HG02759 (cell line): ENCODE results near the gene SNX20.

Experiments used
- ATAC-seq: cut with Tn5 transposase; IDR thresholded peaks from one replicate; pipeline ENCODE4 v1.9.1; 2021; ENCODE audit warnings: mild to moderate bottlenecking, moderate library complexity; ENCODE audit not compliant: unreplicated experiment

Gene SNX20

DNA sequence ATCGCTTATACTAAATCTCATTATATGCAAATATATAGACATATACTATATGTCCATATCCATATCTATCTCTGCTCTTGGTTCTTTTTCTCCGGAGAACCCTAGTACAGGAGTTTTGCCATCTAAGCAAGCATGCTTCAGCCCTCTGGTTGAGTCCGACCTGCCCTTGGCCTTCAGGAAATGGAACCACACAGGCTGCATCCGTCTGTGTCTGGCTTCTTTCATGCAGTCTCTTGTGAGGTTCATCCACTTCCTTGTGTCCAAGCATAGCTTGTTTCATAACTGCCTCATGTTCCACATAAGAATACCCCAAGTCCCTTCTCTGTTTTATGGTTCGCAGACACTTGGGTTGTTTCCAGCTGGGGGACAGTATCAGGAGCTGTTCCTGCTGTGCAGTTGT, 16.8 kb downstream of the SNX20 start:
- ATAC-seq: no peak

DNA sequence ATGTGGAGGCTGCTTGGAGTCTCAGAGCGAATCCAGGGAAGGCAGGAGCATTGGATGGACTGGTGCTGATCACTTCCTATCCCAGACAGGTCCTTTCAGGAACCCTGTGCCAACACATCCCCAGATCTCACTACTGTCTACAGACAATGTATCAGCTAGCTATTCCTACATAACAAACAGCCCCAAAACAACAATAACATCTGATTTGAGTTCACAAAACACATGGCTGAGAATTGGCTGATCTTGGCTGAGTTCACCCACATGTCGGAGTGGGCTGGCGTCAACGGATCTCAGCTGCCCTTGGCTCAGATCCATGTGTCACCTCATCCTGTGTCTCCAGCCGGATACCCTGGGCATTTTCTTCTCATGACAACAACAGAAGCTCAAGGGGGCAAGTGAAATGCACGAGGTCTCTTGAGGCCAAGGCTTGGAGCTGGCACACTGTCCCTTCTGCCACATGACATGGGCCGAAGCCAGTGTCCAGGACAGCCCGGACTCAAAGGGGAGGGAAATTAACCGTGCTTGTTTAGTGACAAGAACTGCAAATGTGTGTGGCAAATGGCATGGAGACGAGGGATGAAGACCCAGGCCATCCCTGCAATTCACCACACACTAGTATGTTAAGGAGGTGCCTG, 18.7 kb downstream of the SNX20 start:
- ATAC-seq: no peak

DNA sequence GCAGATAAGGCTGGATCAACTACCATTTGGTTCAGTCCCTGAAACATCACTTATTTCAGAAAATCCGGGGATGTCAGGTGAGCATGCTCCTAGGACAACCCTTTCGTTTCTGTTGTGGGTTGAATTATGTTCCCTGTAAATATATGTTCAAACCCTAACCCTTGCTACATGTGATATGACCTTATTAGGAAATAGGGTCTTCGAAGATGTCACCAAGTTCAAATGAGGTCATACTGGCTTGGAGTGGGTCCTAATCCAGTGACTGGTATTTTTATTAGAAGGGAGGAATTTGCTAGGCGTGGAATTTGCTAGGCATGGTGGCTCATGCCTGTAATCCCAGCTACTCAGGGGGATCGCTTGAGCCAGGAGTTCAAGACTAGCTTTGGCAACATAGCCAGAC, 21.3 kb downstream of the SNX20 start:
- ATAC-seq: no peak

DNA sequence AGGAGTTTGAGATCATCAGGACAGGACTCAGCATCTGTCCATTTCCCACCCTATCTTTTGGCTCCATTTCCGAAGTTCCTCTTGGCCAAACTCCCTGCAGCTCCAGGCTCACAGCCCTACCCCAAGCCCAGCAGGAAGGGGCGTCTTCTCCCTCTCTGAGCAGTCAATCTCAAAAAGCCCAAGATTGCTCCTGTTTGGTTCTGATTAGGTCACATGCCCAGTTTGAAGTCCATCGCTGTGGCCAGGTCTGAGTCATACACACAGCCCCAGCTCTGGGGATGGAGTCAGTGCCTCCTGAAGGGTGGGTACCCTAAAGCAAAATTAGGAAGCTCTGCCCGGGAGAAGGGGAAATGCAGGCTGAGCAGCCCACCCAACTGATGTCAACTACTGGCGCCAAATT, 23.9 kb downstream of the SNX20 start:
- no peak for ATAC-seq

DNA sequence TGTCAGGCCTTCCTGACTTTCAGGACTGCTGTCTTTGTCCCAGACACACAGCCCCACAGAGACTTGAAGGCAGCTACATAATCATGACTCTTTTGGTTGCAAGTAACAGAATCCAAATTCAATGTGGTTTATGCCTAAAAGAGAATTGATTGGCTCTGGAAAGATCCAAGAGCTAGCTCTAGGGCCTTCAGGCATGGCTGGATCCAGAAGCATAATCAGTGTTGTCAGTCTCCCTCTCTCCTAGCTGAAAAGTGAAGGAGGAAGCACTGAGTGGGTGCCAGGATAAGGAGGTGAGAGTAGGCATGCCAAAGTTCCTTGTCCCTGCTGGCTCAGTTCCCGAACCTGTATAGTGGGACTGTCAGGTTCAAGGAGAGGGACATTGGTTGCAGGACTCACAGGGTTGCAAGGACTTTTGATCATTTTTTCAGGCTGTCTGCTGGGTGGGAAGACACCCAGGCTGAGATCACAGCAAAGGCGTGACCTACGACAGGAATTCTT, 25.5 kb downstream of the SNX20 start:
- ATAC-seq: no peak

DNA sequence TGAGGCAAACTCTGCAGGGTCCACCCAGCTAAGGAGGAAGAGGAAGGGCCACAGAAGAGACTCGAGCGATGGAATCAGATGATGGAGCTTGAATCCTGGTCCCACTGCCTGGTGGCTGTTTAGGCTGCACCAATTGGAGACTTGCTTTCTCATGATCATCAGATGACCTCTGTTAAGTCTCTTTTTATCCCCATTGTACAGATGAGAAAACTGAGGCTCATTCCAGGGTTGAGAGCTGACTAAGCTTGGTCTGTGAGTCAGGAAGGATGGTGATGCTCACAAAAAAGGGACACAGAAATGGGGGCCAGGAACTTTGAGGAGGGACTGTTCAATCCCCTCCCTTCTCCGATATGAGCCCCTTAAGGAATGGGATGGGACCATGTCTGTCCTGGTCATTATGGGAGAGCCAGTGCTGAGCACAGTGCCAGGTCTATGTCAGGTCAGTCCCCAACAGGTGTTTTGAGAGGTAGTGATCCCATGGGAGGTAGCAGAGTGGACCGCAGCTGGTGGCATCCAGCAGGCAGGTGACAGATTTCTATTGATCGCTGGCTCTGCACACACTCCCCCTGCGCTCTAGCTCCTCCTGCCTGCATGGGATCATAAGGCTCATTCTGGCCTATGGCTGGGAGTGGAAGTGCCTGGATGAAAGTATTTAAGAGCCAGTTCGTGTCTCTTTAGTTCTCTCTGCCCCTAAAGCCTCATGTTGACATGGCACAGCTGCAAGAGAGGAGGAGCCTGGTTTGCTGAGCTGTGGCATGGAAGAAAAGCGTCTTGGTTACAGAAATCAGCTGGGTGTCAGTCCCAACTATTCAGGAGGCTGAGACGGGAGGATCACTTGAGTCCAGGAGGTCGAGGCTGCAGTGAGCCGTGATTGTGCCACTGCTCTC, 27.2 kb downstream of the SNX20 start:
- no peak for ATAC-seq

DNA sequence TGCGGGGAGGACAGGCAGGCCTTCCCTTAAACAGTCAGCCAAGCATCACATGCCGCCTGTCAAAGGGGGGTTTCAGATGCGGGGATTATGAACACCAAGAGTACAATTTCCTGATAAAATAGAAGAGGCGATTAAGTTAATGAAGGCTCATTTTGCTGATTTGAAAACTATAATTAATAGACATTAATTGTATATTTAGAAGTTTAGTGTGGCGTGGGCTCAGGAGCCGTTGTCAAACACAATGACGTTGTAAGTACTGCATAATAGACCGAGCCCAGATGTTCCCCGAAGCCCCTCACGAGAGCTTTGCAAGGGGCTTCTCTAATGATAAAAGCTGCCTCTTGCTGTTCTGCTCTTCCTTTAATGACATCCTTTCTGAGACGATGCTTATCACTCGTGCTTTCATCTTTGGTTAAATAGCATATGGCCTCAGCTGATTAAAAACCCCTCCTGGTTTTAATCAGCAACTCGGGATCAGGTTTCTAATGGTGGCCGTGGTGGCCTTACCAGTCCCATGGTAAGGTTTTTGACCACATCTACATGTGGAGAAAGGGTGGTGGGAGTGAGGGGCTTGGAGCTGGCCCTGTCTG, 28.2 kb downstream of the SNX20 start:
- ATAC-seq: no peak

DNA sequence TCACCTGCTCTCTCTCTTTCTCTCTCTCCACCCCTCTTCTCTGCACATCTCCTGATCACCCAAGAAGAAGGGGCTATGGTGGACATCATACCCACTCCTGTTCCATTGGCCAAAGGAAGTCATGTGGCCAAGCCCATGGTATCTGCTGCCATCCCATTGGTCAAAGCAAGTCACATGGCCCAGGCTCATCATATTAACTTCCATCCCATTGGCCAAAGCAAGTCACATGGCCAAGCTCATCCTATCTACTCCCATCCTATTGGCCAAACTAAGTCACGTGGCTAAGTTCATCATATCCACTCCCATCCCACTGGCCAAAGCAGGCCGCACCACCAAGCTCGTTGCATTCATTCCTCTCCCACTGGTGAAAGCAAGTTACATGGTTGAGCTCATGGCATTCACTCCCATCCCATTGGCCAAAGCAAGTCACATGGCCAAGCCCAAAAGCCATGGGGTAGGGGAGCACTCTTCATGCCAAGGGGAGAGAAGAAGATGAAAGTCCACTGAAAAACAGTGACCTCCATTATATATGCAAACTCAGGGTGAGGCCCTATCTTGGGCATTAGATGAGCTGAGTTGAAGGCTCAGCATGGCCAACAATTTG, 29.2 kb downstream of the SNX20 start:
- ATAC-seq: no peak

DNA sequence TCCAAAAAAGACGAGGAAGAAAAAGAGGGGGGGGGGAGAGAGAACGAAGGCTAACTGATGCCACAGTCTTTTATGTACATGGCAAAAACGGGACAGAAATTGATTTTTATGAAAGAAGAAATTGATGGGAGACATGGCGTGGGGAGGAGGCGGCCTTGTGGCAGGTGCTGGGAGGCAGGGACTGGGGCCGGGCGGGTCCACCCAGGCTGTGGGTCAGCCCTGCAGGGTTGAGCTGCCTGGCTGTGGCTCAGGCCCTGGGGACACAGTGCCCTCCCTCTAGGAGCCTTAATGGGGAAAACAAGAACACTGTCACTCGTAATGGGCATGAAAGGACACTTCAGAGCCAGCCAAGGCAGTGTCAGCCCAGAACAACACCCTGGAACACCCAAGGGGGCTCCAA, 34.8 kb downstream of the SNX20 start:
- no peak for ATAC-seq

DNA sequence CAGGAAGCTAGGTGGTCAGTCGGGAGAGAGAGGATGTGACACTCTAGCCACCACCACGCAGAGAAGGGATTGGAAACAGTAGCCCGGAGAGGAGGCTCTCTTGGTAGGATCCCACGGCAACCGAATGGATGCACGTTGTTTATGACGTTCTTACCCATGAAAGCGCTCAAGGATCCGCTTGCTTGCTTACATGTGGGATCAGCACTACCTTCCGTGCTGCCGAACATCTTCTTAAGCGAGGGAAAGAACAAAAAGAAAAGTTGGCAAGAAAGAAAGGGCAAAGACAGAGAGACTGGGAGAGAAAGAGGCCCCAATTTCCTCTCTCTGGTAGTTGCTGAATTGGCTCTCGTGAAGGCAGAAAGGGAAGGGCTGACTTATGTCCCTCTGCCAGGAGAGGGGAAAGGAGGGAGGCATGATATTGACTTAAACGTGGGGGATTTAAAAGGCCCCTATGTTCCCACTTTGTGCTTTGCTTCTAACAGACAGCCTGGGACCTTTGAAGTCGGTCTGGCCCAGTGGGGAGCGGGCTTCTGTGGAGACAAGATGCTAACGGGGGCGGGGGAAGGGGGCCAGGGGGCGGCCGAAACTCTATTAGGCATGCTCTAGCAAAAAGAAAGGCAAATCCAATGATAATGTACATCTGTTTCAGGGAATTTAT, 35.4 kb downstream of the SNX20 start:
- no peak for ATAC-seq

DNA sequence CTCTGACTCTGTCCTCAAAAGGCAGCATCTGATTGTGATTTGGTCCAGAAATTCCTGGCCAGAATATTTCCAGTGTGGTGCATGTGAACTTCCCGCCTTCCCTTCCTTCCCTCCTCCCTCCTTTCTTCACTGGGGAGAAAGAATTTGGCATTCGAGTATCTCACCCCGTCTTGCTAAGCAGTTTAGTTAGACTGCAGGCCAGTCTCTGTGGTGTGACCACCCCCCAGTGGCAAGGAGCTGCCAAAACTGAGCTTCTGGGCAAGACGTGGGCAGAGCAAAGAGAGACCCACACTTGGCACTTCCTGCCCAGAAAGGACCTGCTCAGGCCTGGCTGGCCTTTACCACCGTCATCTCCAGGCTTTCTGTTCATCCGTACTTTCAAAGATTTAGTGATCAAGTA, 36.4 kb downstream of the SNX20 start:
- ATAC-seq: no peak

DNA sequence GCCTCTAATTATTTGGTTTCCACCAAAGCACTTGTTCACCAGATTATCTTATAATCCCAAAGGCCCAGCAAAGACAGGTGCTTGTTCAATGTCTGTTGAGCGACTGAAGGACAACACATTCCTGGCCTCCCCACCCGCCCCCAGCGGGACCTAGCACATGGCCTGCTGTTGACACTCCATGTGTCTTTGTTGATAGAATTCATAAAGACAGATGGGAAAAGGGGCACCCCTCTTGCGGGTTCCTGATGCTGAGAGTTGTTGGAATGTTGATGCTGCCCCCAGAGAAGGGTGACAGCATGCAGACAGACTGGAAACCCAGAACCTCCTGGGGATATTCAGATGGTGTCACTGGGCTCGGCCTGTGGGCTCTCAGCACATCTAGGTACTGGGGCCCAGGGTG, 36.9 kb downstream of the SNX20 start:
- ATAC-seq: no peak

DNA sequence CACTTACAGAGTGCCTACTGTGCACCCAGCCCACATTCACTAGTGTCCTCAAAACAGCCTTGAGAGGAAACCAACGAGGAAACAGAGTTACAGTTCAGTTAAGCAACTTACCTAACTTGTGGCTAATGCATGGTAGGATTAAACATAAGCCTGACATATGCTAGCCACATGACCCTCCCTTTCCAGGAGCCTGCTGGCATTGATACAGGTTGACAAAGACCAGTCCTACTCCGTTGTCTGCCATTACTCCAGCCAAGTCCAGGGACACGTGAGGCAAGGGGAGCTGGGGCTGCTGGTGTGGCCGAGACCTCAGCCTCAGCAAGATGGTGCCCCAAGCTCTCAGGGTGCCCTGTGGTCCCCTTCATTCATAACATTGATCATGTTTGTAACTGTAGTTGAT, 37.9 kb downstream of the SNX20 start:
- no peak for ATAC-seq

DNA sequence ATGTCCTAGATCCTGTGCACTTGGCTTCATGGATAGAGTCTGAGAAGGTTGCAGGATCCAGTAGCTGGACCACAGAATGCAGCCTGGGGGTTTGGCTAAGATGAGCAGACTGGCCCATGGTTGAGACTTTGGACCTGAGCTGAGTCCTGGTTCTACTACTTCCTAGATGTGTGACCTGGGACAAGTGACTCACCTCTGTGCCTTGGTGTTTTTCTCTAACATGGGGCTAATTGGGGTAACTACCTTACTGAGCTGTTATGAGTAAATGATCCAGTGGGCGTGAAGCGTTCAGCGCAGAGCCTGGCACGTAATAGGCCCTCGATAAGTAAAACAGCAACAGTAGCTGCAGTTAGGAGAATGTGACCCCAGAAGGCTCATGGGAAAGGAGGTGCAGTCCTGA, 38.8 kb downstream of the SNX20 start:
- ATAC-seq: no peak

DNA sequence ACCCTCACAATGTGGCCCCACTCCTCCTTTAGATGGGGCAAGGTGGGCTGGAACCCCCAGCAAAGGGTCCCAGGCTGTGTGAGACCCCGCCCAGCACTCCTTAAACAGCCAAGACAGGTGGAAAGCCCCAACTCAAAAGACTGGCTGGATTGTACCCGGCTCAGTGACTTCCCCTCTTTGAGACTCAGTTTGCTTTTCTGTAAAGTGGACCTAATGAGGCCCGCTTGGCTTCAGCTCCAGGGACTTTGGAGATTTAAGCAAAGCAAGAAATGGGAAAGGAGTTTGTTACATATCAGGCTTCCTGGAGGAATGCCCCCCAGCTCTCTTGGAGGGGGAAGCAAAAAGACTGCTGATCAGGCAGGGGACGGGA, 39.3 kb downstream of the SNX20 start:
- ATAC-seq: no peak

DNA sequence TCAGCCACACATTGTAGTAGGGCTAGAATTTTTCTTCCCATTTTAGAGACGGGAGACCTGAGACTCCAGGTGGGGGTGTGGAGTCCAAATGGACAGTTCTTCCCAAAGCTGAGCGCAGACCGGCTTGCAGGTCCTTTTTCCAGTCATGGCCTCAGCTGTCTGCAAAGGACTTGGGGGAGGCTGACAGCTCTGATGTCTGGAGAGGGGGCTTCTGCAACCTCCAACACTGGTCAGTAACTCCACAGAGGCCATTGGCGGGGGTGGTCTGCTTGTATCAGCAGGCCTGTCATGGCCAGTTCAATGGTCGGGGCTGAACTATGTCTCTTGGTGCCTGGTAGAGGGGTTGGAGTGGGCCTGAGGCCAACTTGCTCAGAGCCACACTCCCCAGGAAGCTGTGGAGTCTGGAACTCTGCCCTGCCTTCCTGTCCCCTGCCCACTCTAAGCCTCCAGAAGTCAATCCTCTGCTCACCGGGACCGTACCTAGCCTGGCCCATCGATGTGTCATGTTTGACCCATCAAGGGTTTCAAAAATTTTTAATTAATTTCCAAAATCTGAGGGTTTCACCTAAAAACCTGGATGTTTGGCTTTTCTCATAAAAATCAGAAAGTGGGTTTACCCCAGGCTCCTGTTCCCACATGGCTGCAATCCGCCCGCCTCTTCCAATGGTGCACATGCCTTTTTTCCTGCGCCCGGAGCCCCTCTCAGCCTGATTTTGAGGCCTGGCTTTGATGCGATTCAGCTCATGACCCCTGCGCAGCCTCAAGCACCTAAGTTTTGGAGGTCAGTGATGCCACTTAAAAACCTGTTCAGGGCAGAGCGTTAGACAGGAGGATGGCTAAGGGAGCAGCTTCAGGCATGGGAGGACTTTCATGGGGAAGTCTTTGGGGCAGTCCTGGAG, 39.9 kb downstream of the SNX20 start:
- no peak for ATAC-seq

DNA sequence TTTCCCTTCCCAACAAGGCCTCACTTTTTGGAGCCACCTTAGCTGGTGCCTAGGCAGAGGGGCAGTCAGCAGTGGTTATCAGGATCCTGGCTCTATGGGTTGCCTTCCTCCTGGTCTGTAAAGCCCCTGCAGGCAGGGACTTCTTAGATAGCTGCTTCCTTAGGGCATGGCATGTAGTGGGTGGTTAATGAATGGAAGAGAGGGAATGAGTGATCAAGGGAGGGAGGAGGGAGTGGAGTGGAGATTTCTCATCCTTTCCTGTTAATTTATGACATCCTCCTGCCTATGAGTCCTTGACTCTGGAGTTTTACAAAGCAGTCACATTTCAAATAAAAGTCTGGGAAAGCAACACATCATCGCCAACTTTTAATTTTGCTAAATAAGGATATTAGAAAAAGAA, 40.7 kb downstream of the SNX20 start:
- ATAC-seq: no peak

DNA sequence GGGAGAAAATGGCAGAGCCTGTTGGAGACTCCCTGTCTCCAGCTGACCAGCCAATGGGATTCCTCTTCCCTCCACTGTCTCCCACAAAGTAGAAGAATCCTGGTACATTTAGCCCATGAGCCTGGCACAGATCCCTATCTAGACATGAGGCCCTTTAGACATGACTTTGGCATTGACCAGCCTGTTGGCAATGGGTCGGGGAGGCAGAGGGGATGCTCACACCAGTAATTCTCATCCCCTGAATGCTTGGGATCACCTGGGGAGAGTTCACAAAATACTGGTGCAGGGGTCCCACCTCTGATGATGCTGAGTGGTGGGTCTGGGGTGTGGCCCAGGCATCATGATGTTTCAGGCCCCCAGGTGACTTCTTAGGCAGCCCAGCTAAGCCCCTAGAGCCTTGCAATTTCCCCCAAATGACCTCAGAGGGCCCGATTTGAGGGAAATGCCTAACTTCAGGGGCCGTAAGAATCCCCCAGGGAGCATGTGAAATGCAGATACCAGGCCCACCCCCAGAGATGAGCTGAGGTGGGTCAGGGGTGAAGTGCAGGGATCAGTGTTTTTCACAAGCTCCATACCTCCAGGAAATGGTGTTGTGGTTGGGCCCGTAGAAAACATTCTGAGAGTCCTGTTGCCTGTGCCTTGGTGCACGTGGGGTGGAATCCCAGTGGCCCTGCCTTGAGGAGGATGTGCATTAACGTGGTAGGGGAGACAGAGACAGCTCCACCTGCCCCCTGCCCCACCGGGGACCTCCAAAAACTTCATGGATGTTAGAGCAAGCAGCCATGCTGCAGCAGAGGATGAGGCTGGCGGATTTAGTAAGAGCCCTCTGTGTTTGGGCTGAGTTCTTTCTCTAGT, 42.1 kb downstream of the SNX20 start:
- ATAC-seq: no peak
